ENCODE measurements around the gene COL4A2.
"Not testable (repeated sequence)": the region's sequence is repeated elsewhere in the genome, so short reads cannot be mapped to it uniquely, and the experiment has no call there.

Gene COL4A2

GRCh38 chr13:110475117-110475516, 168.0 kb downstream of the COL4A2 start:
- DNase-seq (ENCODE audit: low spot score) = no peak

- DNase-seq (ENCODE audit: low spot score) = no peak
Observed at GRCh38 chr13:110475550-110476219, 168.6 kb downstream of the COL4A2 start.

GRCh38 chr13:110476220-110476617, 169.1 kb downstream of the COL4A2 start:
- no peak for DNase-seq (ENCODE audit: low spot score)

- no peak for DNase-seq (ENCODE audit: low spot score)
Observed at GRCh38 chr13:110477706-110478245, 170.7 kb downstream of the COL4A2 start.

GRCh38 chr13:110478405-110479214, 171.5 kb downstream of the COL4A2 start:
- no peak for DNase-seq (ENCODE audit: low spot score)

- DNase-seq (ENCODE audit: low spot score) = no peak
Observed at GRCh38 chr13:110479215-110479545, 172.1 kb downstream of the COL4A2 start.

GRCh38 chr13:110479648-110480047, 172.6 kb downstream of the COL4A2 start:
- DNase-seq (ENCODE audit: low spot score) = no peak

- no peak for DNase-seq (ENCODE audit: low spot score)
Observed at GRCh38 chr13:110480161-110480560, 173.1 kb downstream of the COL4A2 start.

GRCh38 chr13:110483386-110483968, 176.4 kb downstream of the COL4A2 start:
- no peak for DNase-seq (ENCODE audit: low spot score)

GRCh38 chr13:110484290-110485048, 177.4 kb downstream of the COL4A2 start:
- DNase-seq (ENCODE audit: low spot score) = no peak

GRCh38 chr13:110485604-110486003, 178.5 kb downstream of the COL4A2 start:
- peak; percentile 30 for DNase-seq (ENCODE audit: low spot score)

- DNase-seq (ENCODE audit: low spot score) = no peak
Observed at GRCh38 chr13:110486061-110486715, 179.1 kb downstream of the COL4A2 start.

- not testable (repeated sequence) for DNase-seq (ENCODE audit: low spot score)
Observed at GRCh38 chr13:110486880-110487279, 179.8 kb downstream of the COL4A2 start.

GRCh38 chr13:110490009-110490770, 183.1 kb downstream of the COL4A2 start:
- DNase-seq (ENCODE audit: low spot score) = no peak

GRCh38 chr13:110491869-110492678, 185.0 kb downstream of the COL4A2 start:
- DNase-seq (ENCODE audit: low spot score) = no peak

- no peak for DNase-seq (ENCODE audit: low spot score)
Observed at GRCh38 chr13:110492679-110493593, 185.9 kb downstream of the COL4A2 start.

- DNase-seq (ENCODE audit: low spot score) = no peak
Observed at GRCh38 chr13:110493613-110494012, 186.5 kb downstream of the COL4A2 start.

GRCh38 chr13:110495376-110495775, 188.3 kb downstream of the COL4A2 start:
- DNase-seq (ENCODE audit: low spot score) = no peak

GRCh38 chr13:110495881-110496280, 188.8 kb downstream of the COL4A2 start:
- no peak for DNase-seq (ENCODE audit: low spot score)

All from LoVo (cell line).